Liver (tissue), 9 donors: ENCODE measurements around the gene SH3D19. TPM values are rescaled to one million over a fixed set of nuclear protein-coding genes. Genes with fewer than 3 reads are reported as not detected.

ENCODE experiments used
- DNase-seq: peaks from one replicate; pipeline ENCODE4 v3.0.0-alpha.2; 2017; ENCODE audit warnings: low spot score
- H3K27ac ChIP-seq, 2 donors: one replicate each; pipeline ENCODE4 v1.7.0; 2013; ENCODE audit warnings: inconsistent platforms in 2 of 2, low read length in 2 of 2, control low read depth in 1 of 2, low read depth in 1 of 2, mild to moderate bottlenecking in 1 of 2
- H3K27me3 ChIP-seq, 4 donors: one replicate each; pipeline versions ENCODE4 v1.6.1 to v1.7.0; 2013; ENCODE audit warnings: low read length in 3 of 4, inconsistent platforms in 1 of 4, mild to moderate bottlenecking in 1 of 4, moderate library complexity in 1 of 4; ENCODE audit not compliant: control insufficient read depth in 4 of 4, insufficient read depth in 4 of 4
- H3K36me3 ChIP-seq, 4 donors: one replicate each; pipeline versions ENCODE4 v1.6.1 to v1.7.0; 2013; ENCODE audit warnings: low read length in 3 of 4, mild to moderate bottlenecking in 3 of 4, low read depth in 1 of 4, moderate library complexity in 1 of 4; ENCODE audit not compliant: control insufficient read depth in 4 of 4, insufficient read depth in 3 of 4
- H3K4me1 ChIP-seq, 4 donors: one replicate each; pipeline versions ENCODE4 v1.6.1 to v1.7.0; 2013; ENCODE audit warnings: low read length in 3 of 4, mild to moderate bottlenecking in 3 of 4, moderate library complexity in 1 of 4; ENCODE audit not compliant: control insufficient read depth in 4 of 4, insufficient read depth in 4 of 4
- H3K4me3 ChIP-seq, 3 donors: one replicate each; pipeline versions ENCODE4 v1.6.1 to v1.7.0; 2013; ENCODE audit warnings: low read length in 3 of 3, control low read depth in 1 of 3, low read depth in 1 of 3, mild to moderate bottlenecking in 1 of 3
- H3K9ac ChIP-seq, 2 donors: one replicate each; pipeline ENCODE4 v1.7.0; 2013; ENCODE audit warnings: low read length in 2 of 2, mild to moderate bottlenecking in 2 of 2, moderate library complexity in 2 of 2, control low read depth in 1 of 2, low read depth in 1 of 2
- H3K9me3 ChIP-seq, 4 donors: one replicate each; pipeline versions ENCODE4 v1.6.1 to v1.7.0; 2013; ENCODE audit warnings: low read length in 3 of 4; ENCODE audit not compliant: control insufficient read depth in 4 of 4
- ATF3 ChIP-seq: IDR thresholded peaks from 2 replicates; pipeline ENCODE4 v1.6.1; 2016; ENCODE audit warnings: antibody characterized with exemption
- CTCF ChIP-seq: fragments of 150-350 bp; IDR thresholded peaks from 2 replicates; pipeline ENCODE4 v1.5.1; 2017; ENCODE audit warnings: improper control_type of control experiment, low read depth, low read length; ENCODE audit not compliant: missing input control
- FOXA1 ChIP-seq: IDR thresholded peaks from 2 replicates; pipeline ENCODE4 v1.6.1; 2016; ENCODE audit warnings: antibody characterized with exemption
- FOXA2 ChIP-seq: IDR thresholded peaks from 2 replicates; pipeline ENCODE4 v1.6.1; 2016; ENCODE audit warnings: antibody characterized with exemption
- GABPA ChIP-seq, 2 donors: IDR thresholded peaks in 1 of 2; conservative IDR thresholded peaks in 1 of 2; 2 replicates each; pipeline ENCODE4 v1.6.1; 2016; ENCODE audit warnings: antibody characterized with exemption in 2 of 2, mild to moderate bottlenecking in 1 of 2, moderate library complexity in 1 of 2
- HNF4A ChIP-seq, 2 donors: conservative IDR thresholded peaks; 2 replicates each; pipeline ENCODE4 v1.6.1; 2016; ENCODE audit warnings: antibody characterized with exemption in 2 of 2, mild to moderate bottlenecking in 2 of 2
- HNF4G ChIP-seq: IDR thresholded peaks from 2 replicates; pipeline ENCODE4 v1.6.1; 2016; ENCODE audit warnings: antibody characterized with exemption
- NR2F2 ChIP-seq: IDR thresholded peaks from 2 replicates; pipeline ENCODE4 v1.6.1; 2016; ENCODE audit warnings: antibody characterized with exemption
- REST ChIP-seq: IDR thresholded peaks from 2 replicates; pipeline ENCODE4 v1.6.1; 2016; ENCODE audit warnings: antibody characterized with exemption, mild to moderate bottlenecking
- RXRA ChIP-seq, 2 donors: IDR thresholded peaks; 2 replicates each; pipeline ENCODE4 v1.6.1; 2017 to 2018; ENCODE audit warnings: antibody characterized with exemption in 2 of 2, mild to moderate bottlenecking in 1 of 2
- SP1 ChIP-seq: IDR thresholded peaks from 2 replicates; pipeline ENCODE4 v1.6.1; 2018; ENCODE audit warnings: antibody characterized with exemption, mild to moderate bottlenecking
- TAF1 ChIP-seq: conservative IDR thresholded peaks from 2 replicates; pipeline ENCODE4 v1.6.1; 2016; ENCODE audit warnings: antibody characterized with exemption, mild to moderate bottlenecking
- YY1 ChIP-seq: IDR thresholded peaks from 2 replicates; pipeline ENCODE4 v1.6.1; 2016; ENCODE audit warnings: antibody characterized with exemption, mild to moderate bottlenecking
- ZBTB33 ChIP-seq: IDR thresholded peaks from 2 replicates; pipeline ENCODE4 v1.6.1; 2016; ENCODE audit warnings: antibody characterized with exemption
- WGBS: extraction: QIAGEN DNeasy Blood & Tissue Kit; methylation state at CpG from one replicate; pipeline ENCODE4 v1.1.7; 2013; 5-methylcytosine and 5-hydroxymethylcytosine counted together
- polyA plus RNA-seq, 2 donors: library from polyadenylated mRNA; stranded (reverse) in 1 of 2; unstranded in 1 of 2; fragments of 200-250 nt in 1 of 2; fragments of >200 nt in 1 of 2; fragmentation: Nextera tagmentation in 1 of 2; extraction: Ambion mirVana in 1 of 2; gene quantifications; one replicate each; pipeline versions ENCODE4 v1.2.1 to v1.2.3, GENCODE V29; 2013 to 2015
- total RNA-seq, 2 donors: library from RNA; depleted of rRNA; stranded (reverse); fragments of >200 nt; gene quantifications; one replicate each; pipeline ENCODE4 v1.2.3, GENCODE V29; 2014
- donor health status: healthy.
- donor health status: healthy.
- donor health status: healthy.
- donor health status: healthy.
- donor health status: healthy.

Gene SH3D19
- total and polyA plus RNA-seq, 4 donors, result 11.0 to 22.2 (median 17.1) TPM

GRCh38 chr4:151218343-151218742, 107.1 kb downstream of the SH3D19 start:
- no peaks in the 10 kb centered on the region for H3K4me1 ChIP-seq
- 87% methylated on average over 2 of the region's 2 CpGs for WGBS
- H3K27ac ChIP-seq, result no peak overlapping the region
- H3K9me3 ChIP-seq, result no peaks in the 10 kb centered on the region
- no peak for DNase-seq
- H3K9ac ChIP-seq, result no peak overlapping the region
- H3K27me3 ChIP-seq, result no peaks in the 10 kb centered on the region
- H3K4me3 ChIP-seq, result no peak overlapping the region
- TF ChIP-seq CTCF (no peak), NR2F2 (no peak), REST (no peak), GABPA (IDR thresholded peaks at IDR 0.05 in 1 of 2, conservative IDR thresholded peaks at IDR 0.05 in 1 of 2) (no peak), ZBTB33 (no peak), FOXA1 (no peak), TAF1 (no peak), SP1 (no peak), HNF4G (no peak), ATF3 (no peak), FOXA2 (no peak), YY1 (no peak), HNF4A (conservative IDR thresholded peaks at IDR 0.05) (no peak), RXRA (IDR thresholded peaks at IDR 0.05) (no peak)
- peaks cover 0 to 3% (median 0%) of the 10 kb centered on the region in 4 donors for H3K36me3 ChIP-seq

DNA sequence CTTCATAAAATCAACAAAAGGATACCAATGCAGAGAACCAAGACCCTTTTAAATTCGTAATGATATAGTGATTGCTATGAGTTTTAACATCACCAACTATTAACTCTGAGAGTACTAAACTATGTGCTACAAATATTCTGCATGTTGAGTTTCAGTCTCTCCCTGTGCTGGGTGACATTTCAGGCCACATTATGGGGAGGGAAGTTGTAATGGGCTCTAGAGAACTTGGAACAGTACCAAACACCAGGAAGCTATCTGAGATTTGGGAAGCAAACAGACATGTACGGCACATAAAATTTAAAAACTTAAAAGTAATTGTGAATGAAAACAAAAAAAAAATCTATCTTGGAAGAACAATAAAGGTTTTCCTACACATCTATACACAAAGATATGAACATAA, 108.1 kb downstream of the SH3D19 start:
- Histone ChIP-seq H3K27me3 (no peaks in the 10 kb centered on the region), H3K4me1 (no peaks in the 10 kb centered on the region), H3K4me3 (no peak overlapping the region), H3K36me3 (peaks cover 0 to 3% (median 0%) of the 10 kb centered on the region in 4 donors), H3K9me3 (no peaks in the 10 kb centered on the region), H3K9ac (no peak overlapping the region), H3K27ac (no peak overlapping the region)
- DNase-seq, result no peak
- 73% methylated on average over 2 of the region's 2 CpGs for WGBS
- no peak for TF ChIP-seq NR2F2
- TF ChIP-seq REST, result no peak
- no peak for TF ChIP-seq CTCF
- no peak for TF ChIP-seq HNF4G
- TF ChIP-seq ZBTB33, result no peak
- no peak for TF ChIP-seq RXRA (IDR thresholded peaks at IDR 0.05)
- TF ChIP-seq HNF4A (conservative IDR thresholded peaks at IDR 0.05), result no peak
- no peak for TF ChIP-seq ATF3
